ENCODE measurements around the gene KLK4. TPM values are rescaled to one million over a fixed set of nuclear protein-coding genes. Genes with fewer than 3 reads are reported as not detected.
"Not testable (repeated sequence)": the region's sequence is repeated elsewhere in the genome, so short reads cannot be mapped to it uniquely, and the experiment has no call there.

Gene KLK4
- total RNA-seq, 2 donors from 2014 or later, result not detected

DNA sequence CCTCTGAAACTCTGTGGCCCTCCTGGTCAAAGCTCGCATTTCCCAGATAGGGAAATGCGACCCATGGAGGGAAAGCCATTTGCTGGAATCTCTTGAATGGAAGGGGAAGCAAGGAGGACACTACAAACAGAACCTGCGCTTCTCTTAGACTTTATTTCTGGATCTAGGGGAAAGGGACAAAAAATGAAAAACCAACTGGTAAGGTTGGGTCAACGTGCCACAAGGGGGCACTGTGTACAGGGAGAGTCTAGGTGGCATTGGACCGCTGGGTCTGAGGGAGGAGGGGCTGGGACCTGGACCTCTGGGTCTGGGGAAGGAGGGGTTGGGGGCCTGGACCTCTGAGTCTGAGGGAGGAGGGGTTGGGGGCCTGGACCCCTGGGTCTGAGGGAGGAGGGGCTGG is 5.0 kb downstream of the KLK4 start:
- H3K27ac Mint-ChIP-seq, result no peak overlapping the region
- H3K9me3 Mint-ChIP-seq, result no peaks in the 10 kb centered on the region
- H3K27me3 Mint-ChIP-seq, result peaks cover 44 to 47% of the 10 kb centered on the region in 2 donors
- H3K4me1 Mint-ChIP-seq (ENCODE audit: low read depth in 2 of 2), result peaks cover 0 to 8% of the 10 kb centered on the region in 2 donors
- ATAC-seq (no peak), DNase-seq (ENCODE audit: low spot score) (no peak)
- no peak overlapping the region for H3K4me3 Mint-ChIP-seq
- H3K36me3 Mint-ChIP-seq, result no peaks in the 10 kb centered on the region

DNA sequence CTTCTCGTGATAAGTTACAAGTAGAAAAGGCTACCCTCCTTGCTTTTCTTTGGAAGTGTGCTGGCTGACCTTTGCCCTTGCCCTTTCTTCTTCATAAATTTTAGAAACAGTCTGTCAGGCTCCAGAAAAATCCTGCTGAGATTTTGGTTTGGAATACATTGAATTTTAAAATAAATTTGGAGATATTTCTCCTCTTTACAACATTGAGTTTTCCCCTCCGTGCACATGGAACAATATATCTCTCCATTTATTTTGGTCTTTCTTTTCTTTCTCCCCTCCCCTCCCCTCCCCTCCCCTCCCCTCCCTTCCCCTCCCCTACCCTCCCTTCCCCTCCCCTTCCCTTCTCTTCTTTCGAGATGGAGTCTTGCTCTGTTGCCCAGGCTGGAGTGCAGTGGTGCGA is 8.6 kb downstream of the KLK4 start:
- no peak for ATAC-seq
- Mint-ChIP-seq H3K4me1 (ENCODE audit: low read depth in 2 of 2) (no peaks in the 10 kb centered on the region), H3K27me3 (peaks cover 24 to 25% of the 10 kb centered on the region in 2 donors), H3K27ac (no peak overlapping the region), H3K4me3 (no peak overlapping the region), H3K36me3 (no peaks in the 10 kb centered on the region), H3K9me3 (no peaks in the 10 kb centered on the region)
- DNase-seq (ENCODE audit: low spot score), result no peak

DNA sequence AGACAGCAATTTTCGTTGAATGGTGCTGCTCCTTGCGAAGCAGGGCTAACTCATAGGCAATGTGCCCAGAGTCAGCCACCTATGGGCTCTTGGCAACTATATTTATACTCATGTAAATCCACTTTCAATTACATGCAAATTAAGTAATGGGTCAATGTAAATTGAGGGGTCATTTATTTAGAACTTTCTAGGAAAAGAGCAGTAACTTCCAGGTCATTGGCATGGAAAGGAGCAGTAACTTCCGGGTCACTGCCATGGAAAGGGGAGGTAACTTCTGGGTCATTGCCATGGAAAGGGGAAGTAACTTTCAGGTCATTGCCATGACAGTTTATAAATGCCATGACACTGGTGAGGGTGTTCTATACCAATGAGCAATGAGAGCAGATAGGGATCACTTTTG is 11.6 kb downstream of the KLK4 start:
- no peaks in the 10 kb centered on the region for H3K36me3 Mint-ChIP-seq
- DNase-seq (ENCODE audit: low spot score) (no peak), ATAC-seq (no peak)
- H3K27me3 Mint-ChIP-seq, result peaks cover 17 to 20% of the 10 kb centered on the region in 2 donors
- H3K4me1 Mint-ChIP-seq (ENCODE audit: low read depth in 2 of 2), result peaks cover 0 to 6% of the 10 kb centered on the region in 2 donors
- H3K27ac Mint-ChIP-seq, result no peak overlapping the region
- no peaks in the 10 kb centered on the region for H3K9me3 Mint-ChIP-seq
- H3K4me3 Mint-ChIP-seq, result no peak overlapping the region

DNA sequence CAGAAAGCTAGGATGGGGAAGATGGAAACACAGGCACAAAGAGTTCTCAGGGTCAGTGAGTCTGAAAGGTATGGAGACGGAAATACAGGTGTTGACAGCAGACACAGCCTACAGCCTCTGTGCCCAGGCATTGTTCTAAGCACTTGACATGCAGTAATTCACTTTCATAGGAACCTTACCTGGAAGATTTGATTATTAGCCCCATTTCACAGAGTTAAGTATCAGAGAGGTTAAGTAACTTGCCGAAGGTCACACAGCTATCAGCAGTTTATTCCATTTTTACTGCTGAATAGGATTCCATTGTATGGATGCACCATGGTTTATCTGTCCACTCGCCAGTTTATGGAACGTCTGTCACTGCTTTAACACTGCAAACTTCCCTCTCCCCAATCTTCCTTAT is 13.2 kb downstream of the KLK4 start:
- H3K27ac Mint-ChIP-seq, result no peak overlapping the region
- ATAC-seq (no peak), DNase-seq (ENCODE audit: low spot score) (no peak)
- peaks cover 17 to 18% of the 10 kb centered on the region in 2 donors for H3K27me3 Mint-ChIP-seq
- H3K4me3 Mint-ChIP-seq, result no peak overlapping the region
- H3K9me3 Mint-ChIP-seq, result no peaks in the 10 kb centered on the region
- H3K4me1 Mint-ChIP-seq (ENCODE audit: low read depth in 2 of 2), result peaks cover 0 to 6% of the 10 kb centered on the region in 2 donors
- H3K36me3 Mint-ChIP-seq, result no peaks in the 10 kb centered on the region

DNA sequence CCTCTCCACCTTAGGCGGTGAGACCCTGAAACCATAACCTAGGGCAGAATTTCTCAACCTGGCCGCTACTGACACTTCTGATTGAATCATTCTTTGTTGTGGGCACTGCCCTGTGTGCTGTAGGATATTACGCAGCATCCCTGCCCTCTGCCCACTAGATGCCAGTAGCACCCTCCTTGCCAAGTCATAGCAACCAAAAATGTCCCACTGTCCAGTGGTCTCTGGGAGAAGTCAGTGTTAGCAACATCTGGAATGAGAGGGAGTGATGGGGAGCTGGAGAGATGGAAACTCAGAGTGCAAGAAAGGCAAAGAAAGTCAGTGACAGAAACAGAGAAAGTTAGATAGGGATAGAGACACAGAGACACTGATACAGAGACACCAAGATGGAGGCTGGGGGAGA is 13.6 kb downstream of the KLK4 start:
- no peaks in the 10 kb centered on the region for H3K9me3 Mint-ChIP-seq
- H3K4me3 Mint-ChIP-seq, result no peak overlapping the region
- H3K27ac Mint-ChIP-seq, result no peak overlapping the region
- no peaks in the 10 kb centered on the region for H3K36me3 Mint-ChIP-seq
- peaks cover 17 to 18% of the 10 kb centered on the region in 2 donors for H3K27me3 Mint-ChIP-seq
- no peak for DNase-seq (ENCODE audit: low spot score)
- ATAC-seq, result no peak
- peaks cover 0 to 6% of the 10 kb centered on the region in 2 donors for H3K4me1 Mint-ChIP-seq (ENCODE audit: low read depth in 2 of 2)

DNA sequence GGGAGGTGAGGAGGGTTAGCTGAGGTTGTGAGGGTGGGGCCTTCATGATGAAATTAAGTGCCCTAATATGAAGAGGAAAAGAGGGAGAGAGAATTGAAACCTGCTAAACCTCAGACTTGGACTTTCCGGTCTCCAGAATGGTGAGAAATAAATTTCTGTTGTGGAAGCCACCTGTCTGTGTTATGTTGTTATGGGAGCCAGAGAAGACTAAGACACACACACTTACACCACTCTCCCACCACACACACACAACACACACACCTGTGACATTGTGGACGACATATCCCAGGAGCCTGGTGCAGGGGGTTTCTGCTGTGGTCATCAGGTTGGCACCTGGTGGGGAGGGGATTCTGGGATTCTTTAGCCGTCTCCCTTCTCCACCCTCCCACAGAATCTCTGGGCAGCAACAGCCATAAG is 14.0 kb downstream of the KLK4 start:
- Mint-ChIP-seq H3K4me1 (ENCODE audit: low read depth in 2 of 2) (peaks cover 0 to 6% of the 10 kb centered on the region in 2 donors), H3K4me3 (no peak overlapping the region), H3K27me3 (peaks cover 17 to 18% of the 10 kb centered on the region in 2 donors), H3K27ac (no peak overlapping the region), H3K36me3 (no peaks in the 10 kb centered on the region), H3K9me3 (no peaks in the 10 kb centered on the region)
- ATAC-seq (no peak), DNase-seq (ENCODE audit: low spot score) (no peak)

DNA sequence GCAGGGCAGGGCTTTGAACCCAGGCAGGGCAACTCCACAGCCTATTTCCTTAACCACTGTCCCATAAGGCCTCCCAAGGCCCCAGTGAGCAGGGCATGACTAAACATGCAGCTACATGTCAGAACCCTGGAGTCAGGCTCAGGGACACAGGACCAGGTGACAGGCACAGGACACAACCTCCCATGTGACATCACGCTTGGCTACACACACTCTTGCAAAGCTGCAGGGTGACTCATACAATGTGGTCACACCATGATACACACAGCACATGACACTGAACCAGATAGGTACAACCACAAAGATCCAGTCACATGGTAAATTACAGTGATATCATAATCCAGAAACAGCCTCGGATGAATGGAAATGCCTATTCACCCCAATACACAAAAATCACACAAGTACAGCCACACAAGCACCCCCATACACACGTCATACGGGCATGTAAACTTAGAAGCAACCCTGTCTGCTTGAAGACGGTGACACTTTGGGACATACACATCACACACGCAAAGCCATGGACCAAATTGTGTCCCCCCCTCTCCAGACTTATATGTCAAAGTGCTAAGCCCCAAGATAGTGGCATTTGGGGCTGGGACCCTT is 14.5 kb downstream of the KLK4 start:
- ATAC-seq, result peak in 1 of 2 donors; percentile 78
- H3K4me3 Mint-ChIP-seq, result no peak overlapping the region
- H3K4me1 Mint-ChIP-seq (ENCODE audit: low read depth in 2 of 2), result peaks cover 0 to 6% of the 10 kb centered on the region in 2 donors
- no peak for DNase-seq (ENCODE audit: low spot score)
- H3K27me3 Mint-ChIP-seq, result peaks cover 17 to 18% of the 10 kb centered on the region in 2 donors
- no peaks in the 10 kb centered on the region for H3K9me3 Mint-ChIP-seq
- H3K27ac Mint-ChIP-seq, result no peak overlapping the region
- H3K36me3 Mint-ChIP-seq, result no peaks in the 10 kb centered on the region

DNA sequence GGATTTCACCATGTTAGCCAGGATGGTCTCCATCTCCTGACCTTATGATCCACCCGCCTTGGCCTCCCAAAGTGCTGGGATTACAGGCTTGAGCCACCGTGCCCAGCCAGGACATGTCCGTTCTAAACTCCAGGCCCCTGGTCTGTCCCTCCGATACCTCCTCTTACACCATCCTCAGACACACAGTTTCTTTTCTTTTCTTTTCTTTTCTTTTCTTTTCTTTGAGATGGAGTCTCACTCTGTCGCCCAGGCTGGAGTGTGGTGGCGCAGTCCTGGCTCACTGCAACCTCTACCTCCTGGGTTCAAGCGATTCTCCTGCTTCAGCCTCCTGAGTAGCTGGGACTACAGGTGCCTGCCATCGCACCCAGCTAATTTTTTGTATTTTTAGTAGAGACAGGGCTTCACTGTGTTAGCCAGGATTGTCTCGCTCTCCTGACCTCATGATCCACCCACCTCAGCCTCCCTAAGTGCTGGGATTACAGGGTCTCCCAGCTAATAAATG is 15.1 kb downstream of the KLK4 start:
- not testable (repeated sequence) for H3K4me3 Mint-ChIP-seq; H3K36me3 Mint-ChIP-seq; H3K27ac Mint-ChIP-seq; H3K9me3 Mint-ChIP-seq; H3K4me1 Mint-ChIP-seq (ENCODE audit: low read depth in 2 of 2); DNase-seq (ENCODE audit: low spot score); ATAC-seq
- peaks cover 16 to 17% of the 10 kb centered on the region in 2 donors for H3K27me3 Mint-ChIP-seq

DNA sequence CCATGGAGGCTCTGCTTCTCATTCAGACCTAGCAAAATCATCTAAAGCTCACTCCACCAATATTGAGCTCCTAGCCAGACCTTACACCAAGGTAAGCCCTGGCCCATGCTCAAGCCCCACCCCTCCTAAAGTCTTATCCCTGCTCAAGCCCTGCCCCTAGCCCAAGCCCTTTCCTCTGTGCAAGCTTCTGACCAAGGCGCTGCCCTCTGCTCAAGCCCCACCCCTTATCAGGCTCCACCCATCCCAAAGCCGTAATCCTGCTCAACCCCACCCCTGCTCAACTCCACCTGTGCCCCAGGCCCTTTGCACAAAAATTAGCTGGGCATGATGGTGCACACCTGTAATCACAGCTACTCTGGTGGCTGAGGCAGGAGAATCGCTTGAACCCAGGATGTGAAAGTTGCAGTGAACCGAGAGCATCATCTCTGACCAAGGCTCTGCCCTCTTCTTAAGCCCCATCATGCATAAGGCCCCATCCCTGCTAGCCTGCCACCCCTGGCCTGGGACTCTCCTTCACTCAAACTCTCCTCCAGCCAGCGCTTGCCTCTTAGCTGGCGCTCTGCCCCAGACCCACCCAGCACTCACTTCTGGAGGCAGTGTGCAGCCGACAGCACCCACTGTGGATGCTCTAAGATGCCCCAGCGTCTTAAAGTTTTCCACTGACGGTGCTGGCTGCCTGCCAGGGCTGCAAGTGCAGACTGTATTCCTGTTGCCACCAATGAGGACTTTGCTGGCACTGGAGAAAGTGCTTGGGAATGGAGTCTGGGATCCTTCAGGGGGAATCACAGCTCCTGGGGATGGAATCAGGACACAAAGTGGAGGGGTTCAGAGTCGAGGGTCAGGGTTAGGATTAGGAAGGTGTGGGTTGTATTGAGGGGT is 16.5 kb downstream of the KLK4 start:
- no peaks in the 10 kb centered on the region for H3K9me3 Mint-ChIP-seq
- H3K4me1 Mint-ChIP-seq (ENCODE audit: low read depth in 2 of 2), result peaks cover 0 to 6% of the 10 kb centered on the region in 2 donors
- no peak for ATAC-seq
- no peak overlapping the region for H3K27ac Mint-ChIP-seq
- DNase-seq (ENCODE audit: low spot score), result no peak
- H3K4me3 Mint-ChIP-seq, result no peak overlapping the region
- H3K36me3 Mint-ChIP-seq, result no peaks in the 10 kb centered on the region
- peaks cover 17 to 22% of the 10 kb centered on the region in 2 donors for H3K27me3 Mint-ChIP-seq

DNA sequence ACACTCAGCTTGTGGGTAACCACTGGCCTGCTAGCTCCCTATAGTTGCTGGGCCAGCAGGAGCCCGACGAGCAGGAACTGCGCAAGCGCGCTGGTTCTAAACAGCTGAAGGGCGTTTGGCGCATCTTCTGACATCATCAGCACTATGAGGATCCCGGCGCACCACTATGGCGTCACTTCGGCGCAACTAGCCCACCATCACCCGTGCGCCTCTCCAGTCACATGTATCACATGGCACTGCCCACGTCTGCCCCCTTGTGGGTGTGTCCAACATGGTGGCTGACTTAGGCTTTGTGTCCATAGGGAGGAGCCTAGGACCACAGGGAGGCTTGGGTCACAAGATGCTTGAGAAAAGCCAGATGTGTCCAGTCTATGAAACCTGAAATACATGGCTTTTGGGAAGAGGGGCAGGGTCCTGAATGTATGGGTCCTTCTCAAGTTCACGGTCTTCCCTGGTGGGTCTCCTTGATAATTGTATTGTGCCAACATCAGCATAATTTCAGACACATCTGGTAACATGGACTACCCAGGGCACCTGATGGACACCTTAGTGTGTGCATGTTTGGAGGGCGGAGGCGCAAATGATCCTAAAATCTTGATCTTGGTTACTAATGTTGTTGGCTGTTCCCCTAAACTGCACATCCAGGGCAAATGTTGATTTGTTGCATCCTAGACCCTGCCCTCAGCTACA is 18.0 kb downstream of the KLK4 start:
- Mint-ChIP-seq H3K27ac (no peak overlapping the region), H3K27me3 (peaks cover 23 to 27% of the 10 kb centered on the region in 2 donors), H3K4me1 (ENCODE audit: low read depth in 2 of 2) (peaks cover 0 to 6% of the 10 kb centered on the region in 2 donors), H3K4me3 (no peak overlapping the region), H3K36me3 (no peaks in the 10 kb centered on the region), H3K9me3 (no peaks in the 10 kb centered on the region)
- DNase-seq (ENCODE audit: low spot score), result no peak
- ATAC-seq, result no peak

DNA sequence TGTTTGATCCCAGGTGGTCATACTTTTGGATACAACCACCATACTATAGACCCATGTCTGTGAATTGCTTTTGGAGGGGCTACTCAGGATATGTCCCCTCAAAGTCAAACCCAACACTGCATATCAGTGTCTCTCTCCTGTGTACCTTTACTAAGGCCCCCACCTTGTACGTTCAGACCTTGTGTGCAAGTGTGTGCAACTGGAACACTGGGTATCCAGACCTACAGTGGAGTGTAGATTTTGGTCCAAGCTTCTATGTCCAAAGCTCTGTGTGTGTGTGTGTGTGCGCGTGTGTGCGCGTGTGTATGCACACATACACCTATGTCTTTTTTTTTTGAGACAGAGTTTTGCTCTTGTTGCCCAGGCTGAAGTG is 20.0 kb downstream of the KLK4 start:
- Mint-ChIP-seq H3K9me3 (no peaks in the 10 kb centered on the region), H3K4me3 (no peak overlapping the region), H3K4me1 (ENCODE audit: low read depth in 2 of 2) (no peaks in the 10 kb centered on the region), H3K27me3 (peaks cover 19 to 25% of the 10 kb centered on the region in 2 donors), H3K27ac (no peak overlapping the region), H3K36me3 (no peaks in the 10 kb centered on the region)
- ATAC-seq, result no peak
- DNase-seq (ENCODE audit: low spot score), result no peak

DNA sequence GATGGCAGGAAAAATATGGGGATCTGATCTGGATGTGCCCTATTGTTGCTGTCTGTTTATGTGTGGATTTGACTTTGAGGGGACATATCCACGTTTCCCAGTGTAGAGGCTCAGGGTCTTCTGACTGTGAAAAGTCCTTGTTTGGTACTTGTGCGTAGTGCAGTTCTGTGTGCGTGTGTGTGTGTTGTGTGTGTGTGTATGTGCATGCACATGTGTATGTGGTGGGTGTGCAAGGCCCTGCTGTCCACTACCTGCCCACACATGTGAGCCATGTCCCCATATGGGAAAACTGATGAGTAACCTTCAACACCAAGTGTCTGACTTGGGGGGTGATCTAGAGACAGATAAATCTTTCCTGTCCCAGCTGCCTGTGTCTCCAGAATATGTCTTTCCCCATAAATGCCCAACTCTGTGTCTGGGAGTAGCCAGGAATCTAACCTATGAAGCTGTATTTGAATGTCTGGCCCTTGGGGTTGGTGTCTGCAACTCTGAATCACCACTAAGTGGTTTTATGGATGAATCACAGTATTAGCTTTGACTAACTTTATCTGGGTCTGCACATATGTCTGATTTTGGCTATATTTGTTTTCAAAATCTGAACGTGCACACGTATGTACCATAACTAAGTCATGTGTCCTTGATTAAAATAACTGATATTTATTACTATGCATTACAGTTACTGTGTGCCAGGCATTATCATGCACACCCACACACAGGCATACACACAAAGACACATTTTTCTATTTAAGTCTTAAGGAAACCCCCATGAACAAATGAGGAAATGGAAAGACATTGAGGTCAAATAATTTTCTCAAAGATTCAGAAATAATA is 20.6 kb downstream of the KLK4 start:
- no peak overlapping the region for H3K4me3 Mint-ChIP-seq
- ATAC-seq (no peak), DNase-seq (ENCODE audit: low spot score) (no peak)
- no peak overlapping the region for H3K27ac Mint-ChIP-seq
- peaks cover 23 to 32% of the 10 kb centered on the region in 2 donors for H3K27me3 Mint-ChIP-seq
- no peaks in the 10 kb centered on the region for H3K4me1 Mint-ChIP-seq (ENCODE audit: low read depth in 2 of 2)
- no peaks in the 10 kb centered on the region for H3K9me3 Mint-ChIP-seq
- H3K36me3 Mint-ChIP-seq, result no peaks in the 10 kb centered on the region

DNA sequence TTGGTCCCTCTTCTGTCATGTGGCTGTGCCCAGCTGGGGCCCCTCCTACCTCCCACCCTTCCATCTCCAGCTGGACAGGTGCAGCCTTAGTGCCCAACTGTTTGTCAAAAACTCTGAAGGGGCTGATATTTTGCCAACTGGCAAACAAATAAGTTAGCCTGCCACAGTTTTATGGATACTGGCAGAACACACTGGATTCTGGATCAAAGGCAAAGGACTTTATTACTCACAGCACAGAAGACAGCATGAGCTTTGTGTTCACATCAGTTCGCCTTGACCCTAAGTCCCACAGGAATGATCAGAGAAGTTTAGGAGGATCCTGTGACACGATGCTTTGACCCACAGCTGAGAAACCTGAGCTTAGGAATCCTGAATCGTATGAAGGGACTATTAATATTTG is 21.6 kb downstream of the KLK4 start:
- H3K4me3 Mint-ChIP-seq, result no peak overlapping the region
- no peak overlapping the region for H3K27ac Mint-ChIP-seq
- peak; percentile 26 for DNase-seq (ENCODE audit: low spot score)
- peaks cover 27 to 40% of the 10 kb centered on the region in 2 donors for H3K27me3 Mint-ChIP-seq
- no peak for ATAC-seq
- no peaks in the 10 kb centered on the region for H3K4me1 Mint-ChIP-seq (ENCODE audit: low read depth in 2 of 2)
- no peaks in the 10 kb centered on the region for H3K9me3 Mint-ChIP-seq
- H3K36me3 Mint-ChIP-seq, result no peaks in the 10 kb centered on the region
